GM21825 (cell line): ENCODE measurements around the gene CAVIN3.

Experiments
- ATAC-seq: cut with Tn5 transposase; IDR thresholded peaks from one replicate; pipeline ENCODE4 v1.9.1; 2021; ENCODE audit warnings: mild to moderate bottlenecking, moderate library complexity; ENCODE audit not compliant: unreplicated experiment

Gene CAVIN3, protein sequence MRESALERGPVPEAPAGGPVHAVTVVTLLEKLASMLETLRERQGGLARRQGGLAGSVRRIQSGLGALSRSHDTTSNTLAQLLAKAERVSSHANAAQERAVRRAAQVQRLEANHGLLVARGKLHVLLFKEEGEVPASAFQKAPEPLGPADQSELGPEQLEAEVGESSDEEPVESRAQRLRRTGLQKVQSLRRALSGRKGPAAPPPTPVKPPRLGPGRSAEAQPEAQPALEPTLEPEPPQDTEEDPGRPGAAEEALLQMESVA

DNA sequence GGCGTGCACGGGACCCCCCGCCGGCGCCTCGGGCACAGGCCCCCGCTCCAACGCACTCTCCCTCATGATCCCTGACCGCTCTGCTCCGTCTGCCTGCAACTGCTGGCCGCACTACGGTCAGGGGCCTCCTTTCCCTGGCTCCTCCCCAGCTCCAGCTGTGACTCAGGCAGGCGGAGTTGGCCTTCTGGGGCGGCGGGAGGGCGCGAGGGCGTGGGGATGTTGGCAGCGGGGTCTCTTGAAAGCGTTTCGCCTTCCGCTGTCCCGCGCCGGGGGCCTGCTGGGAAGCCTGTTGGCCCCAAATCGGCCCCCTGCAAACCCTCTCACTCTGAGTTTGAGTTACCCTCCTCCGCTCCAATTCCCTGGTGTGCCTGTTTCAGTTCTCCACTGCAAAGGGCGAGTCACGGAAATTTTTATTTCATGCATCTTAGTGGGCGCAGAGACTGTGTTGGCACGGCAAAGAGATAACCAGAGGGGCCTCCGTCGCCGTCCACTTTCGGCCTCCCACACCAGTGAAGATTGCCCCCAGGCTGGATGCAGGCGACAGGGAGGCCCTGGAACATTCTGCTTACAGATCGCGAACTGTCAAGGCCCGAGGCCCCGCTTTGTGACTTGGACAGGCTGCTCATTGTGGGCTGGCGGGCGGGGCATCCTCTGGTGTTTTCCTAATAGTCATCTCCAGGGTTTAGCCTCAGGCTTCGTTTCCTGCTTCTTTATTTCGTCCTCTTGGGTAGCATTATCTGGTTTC, at the start of gene CAVIN3:
CAVIN3 (minus strand) TSS at position 91 of the 745 bp plus-strand sequence; CDS start at position 66, 25 bp downstream.
- peak; percentile 52 for ATAC-seq

DNA sequence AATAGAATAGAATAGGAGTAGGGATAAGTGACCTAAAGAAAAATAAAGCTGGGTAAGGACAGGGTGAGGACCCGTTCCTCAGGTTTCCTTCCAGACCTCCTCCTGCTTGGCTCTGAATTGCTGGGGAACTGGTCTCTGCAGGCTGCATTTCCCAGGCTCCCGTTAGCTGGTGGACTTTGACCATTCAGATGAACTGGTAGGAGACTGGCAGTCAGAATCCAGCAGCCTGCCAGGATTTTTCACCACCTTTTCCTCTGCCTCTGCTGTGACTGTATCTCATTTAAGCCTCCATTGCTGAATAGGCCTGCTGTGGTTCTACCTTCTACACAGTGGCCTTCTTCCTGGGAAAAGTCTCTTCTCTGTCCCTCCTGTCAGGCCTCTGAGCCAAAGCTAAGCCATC, 45.4 kb upstream of the CAVIN3 start:
- ATAC-seq: no peak

- ATAC-seq: peak; percentile 85
Measured at GRCh38 chr11:6362873-6363678, 42.8 kb upstream of the CAVIN3 start.

GRCh38 chr11:6362185-6362872, 42.0 kb upstream of the CAVIN3 start:
- ATAC-seq: no peak

DNA sequence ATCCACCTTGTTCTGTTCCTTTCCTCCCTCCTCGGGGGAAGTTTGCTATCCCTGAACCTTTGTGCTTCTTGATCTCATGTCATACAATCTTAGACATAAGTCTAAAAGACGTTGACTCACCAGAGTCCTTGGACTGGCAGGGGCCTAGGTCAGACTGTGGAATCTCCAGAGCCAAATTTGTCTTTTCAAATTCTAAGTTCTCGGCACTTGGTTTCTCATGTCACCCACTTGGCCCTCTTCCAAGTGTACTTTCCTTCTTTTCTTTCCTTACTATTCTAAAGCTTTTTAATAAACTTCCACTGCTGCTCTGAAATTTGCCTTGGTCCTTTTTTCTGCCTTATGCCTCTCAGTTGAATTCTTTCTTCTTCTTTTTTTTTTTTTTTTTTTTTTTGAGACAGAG, 39.9 kb upstream of the CAVIN3 start:
- ATAC-seq: no peak

GRCh38 chr11:6357222-6357621, 36.9 kb upstream of the CAVIN3 start:
- no peak for ATAC-seq

DNA sequence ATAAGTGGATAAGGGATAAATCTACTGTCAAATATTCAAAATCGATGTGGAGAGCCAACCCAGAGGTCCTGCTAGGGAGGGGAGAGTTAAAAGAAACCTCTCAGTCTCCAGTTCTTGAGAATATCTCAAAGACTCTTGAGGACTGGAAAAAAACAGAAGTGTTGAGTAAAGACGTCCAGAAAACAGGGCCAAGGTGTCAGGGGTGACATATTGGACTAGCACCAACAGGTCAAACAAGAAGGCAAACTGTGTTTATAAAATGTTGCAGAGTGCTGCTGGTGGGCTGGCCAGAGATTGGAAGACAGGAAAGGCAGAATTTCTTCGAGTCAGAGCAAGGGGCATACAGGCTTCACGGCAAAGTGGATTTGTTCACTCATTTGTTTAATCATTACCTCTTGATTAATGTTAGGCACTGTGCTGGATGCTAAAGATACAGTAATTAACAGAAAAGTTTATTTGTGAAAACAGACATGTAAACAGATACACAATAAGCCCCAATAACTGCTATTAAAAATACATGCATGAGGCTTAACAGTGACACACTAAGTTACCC, 36.3 kb upstream of the CAVIN3 start:
- no peak for ATAC-seq

DNA sequence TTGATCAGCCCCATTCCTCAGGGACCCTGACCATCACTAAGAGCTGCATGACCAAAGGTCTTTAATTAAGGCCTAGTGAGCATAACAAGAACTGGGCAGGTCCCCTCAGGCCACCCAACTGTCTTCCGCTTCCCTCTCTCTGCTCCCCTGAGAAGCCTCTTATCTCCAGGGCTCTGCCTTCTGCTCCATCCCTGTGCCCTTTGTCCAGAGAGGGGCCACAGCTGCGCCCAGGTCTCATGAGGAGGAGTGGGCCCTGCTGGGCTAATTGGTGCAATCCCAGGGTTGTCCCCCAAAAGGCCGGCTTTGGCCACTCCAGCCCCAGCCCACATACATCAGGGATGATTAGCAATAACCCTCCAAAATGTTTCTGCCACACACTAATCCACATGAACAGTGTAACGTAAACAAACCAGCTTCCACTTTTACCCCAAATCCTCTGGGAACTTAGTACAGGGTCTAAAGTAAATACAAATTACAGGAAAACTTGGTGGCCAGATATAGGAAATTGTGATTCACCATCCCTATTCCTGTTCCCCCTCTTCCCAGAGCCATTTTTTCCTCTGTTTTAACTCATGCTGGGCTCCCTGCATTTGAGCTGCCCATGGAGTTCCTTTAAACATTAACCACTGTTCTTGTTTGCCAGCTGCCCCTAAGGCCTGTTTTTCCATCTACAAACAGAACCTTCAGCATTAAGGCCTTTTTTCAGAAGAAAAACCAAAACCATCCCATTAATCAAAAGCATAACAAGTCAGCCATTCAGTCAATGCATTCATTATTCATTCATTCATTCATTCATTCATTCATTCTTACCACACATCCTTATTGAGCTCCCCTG, 34.6 kb upstream of the CAVIN3 start:
- no peak for ATAC-seq

- ATAC-seq: peak; percentile 81
Measured at GRCh38 chr11:6353367-6353987, 33.2 kb upstream of the CAVIN3 start.

GRCh38 chr11:6351782-6352382, 31.6 kb upstream of the CAVIN3 start:
- ATAC-seq: no peak

DNA sequence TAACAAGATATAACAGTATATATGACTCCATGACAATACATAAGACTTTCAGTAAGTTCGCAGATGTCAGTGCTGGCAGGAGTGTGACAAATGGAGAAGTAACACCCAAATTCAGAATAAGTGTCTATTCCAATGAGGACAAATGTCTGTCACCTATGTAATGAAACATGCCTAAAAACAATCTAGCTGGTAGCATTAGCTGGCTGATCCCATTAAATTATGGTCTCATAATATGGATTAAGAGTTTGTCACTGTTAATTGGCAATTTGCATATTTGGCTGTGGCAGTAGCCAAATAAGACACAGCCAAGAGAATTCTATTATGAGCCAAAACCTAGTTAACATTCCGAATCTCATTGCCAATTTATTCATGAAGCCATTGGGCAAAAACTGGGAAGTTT, 30.2 kb upstream of the CAVIN3 start:
- ATAC-seq: no peak

GRCh38 chr11:6350043-6350442, 29.7 kb upstream of the CAVIN3 start:
- ATAC-seq: no peak

DNA sequence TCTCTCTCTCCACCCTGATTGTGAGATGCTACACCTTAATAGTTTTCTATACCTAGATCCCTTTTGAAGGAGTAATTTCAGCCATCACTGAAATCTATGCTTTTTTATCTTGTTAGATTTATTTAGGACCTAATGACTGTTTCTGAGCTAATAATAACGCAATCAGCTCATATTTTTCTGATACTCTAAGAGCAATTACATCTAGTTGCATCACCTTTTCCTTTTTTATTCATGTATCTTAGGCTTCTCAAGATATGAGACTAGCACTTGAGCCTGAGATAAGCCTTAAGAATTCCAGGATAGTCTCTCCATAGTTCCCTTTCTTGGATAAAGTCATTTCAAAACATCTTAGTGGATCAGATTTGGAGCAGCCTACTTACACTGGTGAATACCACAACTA, 25.1 kb upstream of the CAVIN3 start:
- ATAC-seq: no peak

- ATAC-seq: no peak
Measured at GRCh38 chr11:6336293-6336692, 16.0 kb upstream of the CAVIN3 start.

DNA sequence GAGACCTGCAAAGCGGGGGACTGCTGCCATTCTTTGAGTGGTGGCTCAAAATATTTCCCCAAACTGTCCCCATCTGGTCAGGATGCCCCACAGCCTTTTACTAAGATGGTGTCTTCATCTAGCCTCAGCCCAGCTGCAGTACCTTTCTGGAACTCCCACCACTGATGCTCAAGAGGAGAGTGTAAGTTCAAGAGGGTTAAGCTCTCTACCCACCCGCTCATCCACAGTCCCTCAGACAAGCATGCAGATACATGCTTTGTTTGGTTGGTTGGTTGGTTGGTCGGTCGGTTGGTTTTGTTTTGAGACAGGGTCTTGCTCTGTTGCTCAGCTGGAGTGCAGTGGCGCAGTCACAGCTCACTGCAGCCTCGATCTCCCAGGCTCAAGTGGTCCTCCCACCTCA, 14.5 kb upstream of the CAVIN3 start:
- ATAC-seq: no peak

GRCh38 chr11:6333095-6333494, 12.8 kb upstream of the CAVIN3 start:
- no peak for ATAC-seq

DNA sequence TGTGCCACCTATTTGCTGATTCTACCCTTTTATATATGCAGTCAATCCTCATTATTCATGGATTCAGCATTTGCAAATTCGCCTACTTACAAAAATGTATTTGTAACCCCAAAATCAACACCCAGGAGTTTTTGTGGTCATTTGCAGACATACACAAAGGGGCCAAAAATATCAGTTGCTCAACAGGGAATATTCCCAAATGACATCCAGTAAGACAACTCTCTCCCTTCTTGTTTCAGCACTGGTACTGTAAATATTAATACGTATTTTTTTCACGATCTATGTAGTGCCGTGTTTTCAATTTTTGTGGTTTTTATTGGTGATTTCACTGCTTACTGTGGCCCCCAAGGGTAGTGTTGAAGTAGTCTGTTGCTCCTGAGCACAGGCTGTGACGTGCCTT, 11.8 kb upstream of the CAVIN3 start:
- ATAC-seq: no peak

GRCh38 chr11:6328321-6328720, 8.0 kb upstream of the CAVIN3 start:
- no peak for ATAC-seq

DNA sequence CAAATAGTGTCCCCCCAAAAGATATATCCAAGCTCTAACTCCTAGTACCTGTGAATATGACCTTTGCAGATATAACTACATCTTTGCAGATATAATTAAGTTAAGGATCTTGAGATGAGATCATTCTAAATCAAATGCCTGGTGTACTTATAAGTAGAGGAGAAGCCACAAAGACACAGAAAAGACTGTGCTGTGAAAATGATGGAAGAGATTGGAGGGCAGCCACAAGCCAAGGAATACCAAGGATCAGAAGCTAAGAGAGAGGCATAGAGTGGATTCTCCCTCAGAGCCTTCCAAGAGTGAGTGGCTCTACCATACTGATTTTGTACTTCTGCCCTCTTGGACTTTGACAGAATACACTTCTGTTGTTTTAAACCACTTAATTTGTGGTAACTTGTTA, 7.5 kb upstream of the CAVIN3 start:
- ATAC-seq: no peak
